Panc1 (cell line): ENCODE results near the gene ZMIZ2. TPM values are rescaled to one million over a fixed set of nuclear protein-coding genes. Genes with fewer than 3 reads are reported as not detected.
"Not testable (repeated sequence)": the region's sequence is repeated elsewhere in the genome, so short reads cannot be mapped to it uniquely, and the experiment has no call there.

Experiments
- ATAC-seq: fragments of 200-7000 bp; cut with Tn5 transposase; 2 replicates; pipeline ENCODE4 v1.9.1; 2020; ENCODE audit warnings: mild to moderate bottlenecking, moderate library complexity
- BruUV-seq: library from RNA; stranded (reverse); fragments of 400-500 nt; replicated peaks from 2 replicates; lab custom pipeline; 2021; lab: Mats Ljungman, UMichigan
- CTCF ChIA-PET: fragments of 300-600 bp; sonication (Branson Sonifier 250); formaldehyde crosslinking; loops from one replicate; lab custom pipeline; 2022; ENCODE audit warnings: antibody characterized with exemption; lab: Charles Lee
- POLR2A ChIA-PET: fragments of 300-600 bp; sonication (Branson Sonifier 250); formaldehyde crosslinking; loops from one replicate; lab custom pipeline; 2022; ENCODE audit warnings: antibody characterized with exemption; lab: Charles Lee
- DNase-seq: peaks from one replicate; pipeline ENCODE4 v3.0.0-alpha.2; 2010; ENCODE audit warnings: low read depth, low spot score
- H3K27ac ChIP-seq: 2 replicates; pipeline ENCODE4 v1.5.1; 2011; ENCODE audit warnings: mild to moderate bottlenecking, low read length, inconsistent platforms
- H3K27me3 ChIP-seq: fragments of 200-500 bp; sonication (Bioruptor generic); 2 replicates; pipeline ENCODE4 v1.6.0; 2014; ENCODE audit warnings: low read length, inconsistent platforms; ENCODE audit not compliant: control insufficient read depth, insufficient read depth
- H3K36me3 ChIP-seq: fragments of 200-500 bp; sonication (Bioruptor generic); 2 replicates; pipeline ENCODE4 v1.5.1; 2014; ENCODE audit warnings: inconsistent platforms, mild to moderate bottlenecking, low read length, moderate library complexity; ENCODE audit not compliant: control insufficient read depth, insufficient read depth
- H3K4me1 ChIP-seq: 2 replicates; pipeline ENCODE4 v1.5.1; 2011; ENCODE audit warnings: inconsistent platforms, mild to moderate bottlenecking, low read length, moderate library complexity; ENCODE audit not compliant: control insufficient read depth, insufficient read depth
- H3K4me3 ChIP-seq, 2 experiments: 2 replicates each; pipeline ENCODE4 v1.5.1; 2011 to 2012; ENCODE audit warnings: low read depth in 2 of 2, low read length in 2 of 2, mild to moderate bottlenecking in 2 of 2, inconsistent platforms in 1 of 2, moderate library complexity in 1 of 2
- H3K9me3 ChIP-seq: fragments of 200-500 bp; sonication (Bioruptor generic); 2 replicates; pipeline ENCODE4 v1.5.1; 2014; ENCODE audit warnings: low read depth, mild to moderate bottlenecking, inconsistent platforms, low read length, moderate library complexity; ENCODE audit not compliant: control insufficient read depth, insufficient read depth
- CTCF ChIP-seq: fragments of 450-650 bp; IDR thresholded peaks from 2 replicates; pipeline ENCODE4 v1.5.1; 2017; ENCODE audit warnings: mild to moderate bottlenecking
- POLR2AphosphoS5 ChIP-seq: IDR thresholded peaks from 2 replicates; pipeline ENCODE4 v1.6.1; 2012; ENCODE audit warnings: mild to moderate bottlenecking, low read depth, low read length, moderate library complexity
- REST ChIP-seq, 2 experiments: IDR thresholded peaks; 2 replicates each; pipeline ENCODE4 v1.6.1; 2011 to 2012; ENCODE audit warnings: low read depth in 2 of 2, control low read depth in 1 of 2, low read length in 1 of 2, mild to moderate bottlenecking in 1 of 2, moderate library complexity in 1 of 2; ENCODE audit not compliant: insufficient read depth in 1 of 2
- SIN3A ChIP-seq: IDR thresholded peaks from 2 replicates; pipeline ENCODE4 v1.6.1; 2012; ENCODE audit warnings: low read depth, mild to moderate bottlenecking, low read length, moderate library complexity, borderline replicate concordance; ENCODE audit not compliant: insufficient read depth
- TCF7L2 ChIP-seq: IDR thresholded peaks from 2 replicates; pipeline ENCODE4 v1.6.1; 2011; ENCODE audit warnings: mild to moderate bottlenecking, low read depth, low read length, inconsistent platforms
- in situ Hi-C: cut with HindIII; loops from 2 replicates; pipeline ENCODE4 v1.10.0; 2016; ENCODE audit warnings: low sequenced_read_pairs, low pct_unique_long_range_greater_than_20kb
- intact Hi-C: fragments of 100-400 bp; cut with micrococcal nuclease; formaldehyde crosslinking; loops from one replicate; pipeline ENCODE4 v1.10.0; 2022; ENCODE audit not compliant: unreplicated experiment
- total RNA-seq: library from RNA; stranded (reverse); gene quantifications from one replicate; pipeline ENCODE4 v1.2.1, GENCODE V29; 2021; ENCODE audit not compliant: unreplicated experiment

The ZMIZ2 gene
- total RNA-seq, 1 experiment from 2014 or later: 137 TPM

GRCh38 chr7:44803828-44804519 is 55.3 kb downstream of the ZMIZ2 start:
- intact Hi-C loops, H3K27ac ChIP-seq, BruUV-seq, CTCF ChIA-PET, H3K27me3 ChIP-seq, POLR2A ChIA-PET, DNase-seq, H3K9me3 ChIP-seq, in situ Hi-C loops, H3K4me3 ChIP-seq: not testable (repeated sequence)
- H3K4me1 ChIP-seq: peaks cover 19% of the 10 kb centered on the region
- 0 out of 2 replicates have a peak, but pooled peaks have one; percentile 56 for TF ChIP-seq SIN3A
- peak; percentile 56 for TF ChIP-seq POLR2AphosphoS5
- ATAC-seq: peak; percentile 43
- H3K36me3 ChIP-seq: peaks cover 28% of the 10 kb centered on the region

GRCh38 chr7:44805950-44806349 is 57.3 kb downstream of the ZMIZ2 start:
- intact Hi-C loops: no loop called here
- TF ChIP-seq REST (IDR thresholded peaks at IDR 0.05; ENCODE audit: insufficient read depth in 1 of 2, low read depth in 2 of 2, low read length in 1 of 2): no peak
- TF ChIP-seq SIN3A: no peak
- TF ChIP-seq CTCF: no peak
- TF ChIP-seq TCF7L2: no peak
- TF ChIP-seq POLR2AphosphoS5: no peak
- Histone ChIP-seq H3K4me3 (no peak overlapping the region), H3K4me1 (peaks cover 12% of the 10 kb centered on the region), H3K27ac (no peak overlapping the region), H3K9me3 (no peaks in the 10 kb centered on the region), H3K27me3 (no peaks in the 10 kb centered on the region), H3K36me3 (peaks cover 17% of the 10 kb centered on the region)
- ChIA-PET CTCF (no interaction called here), POLR2A (interaction anchor here (0.6 to 1.0 kb wide), 3 partner anchors 9 to 178 kb away, joined by 7 to 19 read pairs (median 13); no protein-coding TSS in a partner anchor)
- ATAC-seq: peak; percentile 15
- no TSS peak for BruUV-seq
- DNase-seq: no peak
- in situ Hi-C loops: no loop called here

GRCh38 chr7:44808914-44809393 is 60.3 kb downstream of the ZMIZ2 start:
- CTCF ChIA-PET: no interaction called here
- DNase-seq (peak; percentile 83), ATAC-seq (peak; percentile 29; the same call in 1 of the 2 replicates)
- Histone ChIP-seq H3K4me1 (peaks cover 8% of the 10 kb centered on the region), H3K36me3 (no peaks in the 10 kb centered on the region), H3K4me3 (no peak overlapping the region), H3K27me3 (no peaks in the 10 kb centered on the region), H3K27ac (no peak overlapping the region), H3K9me3 (no peaks in the 10 kb centered on the region)
- TF ChIP-seq CTCF: no peak
- no peak for TF ChIP-seq REST (IDR thresholded peaks at IDR 0.05; ENCODE audit: insufficient read depth in 1 of 2, low read depth in 2 of 2, low read length in 1 of 2)
- TF ChIP-seq TCF7L2: no peak
- no peak for TF ChIP-seq SIN3A
- TF ChIP-seq POLR2AphosphoS5: no peak
- intact Hi-C loops (no loop called here), in situ Hi-C loops (no loop called here)
- POLR2A ChIA-PET: interaction anchor here (1.0 kb wide), 1 partner anchor 10 kb away, joined by 4 read pairs; no protein-coding TSS in a partner anchor
- no TSS peak for BruUV-seq
